ENCODE measurements around the gene ESRRA.

The ESRRA gene

GRCh38 chr11:64261556-64262080 is 43.7 kb upstream of the ESRRA start:
- no peak for TF ChIP-seq CTCF (IDR thresholded peaks at IDR 0.05; ENCODE audit: low read length, missing control alignments)
- DNase-seq (ENCODE audit: low read depth), result no peak
- no peak overlapping the region for H3K4me3 ChIP-seq (replicated peaks; ENCODE audit: low read depth, low read length)

GRCh38 chr11:64262271-64263002 is 42.9 kb upstream of the ESRRA start:
- DNase-seq (ENCODE audit: low read depth), result no peak
- H3K4me3 ChIP-seq (replicated peaks; ENCODE audit: low read depth, low read length), result no peak overlapping the region
- TF ChIP-seq CTCF (IDR thresholded peaks at IDR 0.05; ENCODE audit: low read length, missing control alignments), result no peak

GRCh38 chr11:64263021-64263946 is 42.0 kb upstream of the ESRRA start:
- no peak for TF ChIP-seq CTCF (IDR thresholded peaks at IDR 0.05; ENCODE audit: low read length, missing control alignments)
- H3K4me3 ChIP-seq (replicated peaks; ENCODE audit: low read depth, low read length), result no peak overlapping the region
- peak; percentile 60 for DNase-seq (ENCODE audit: low read depth)

- no peak overlapping the region for H3K4me3 ChIP-seq (replicated peaks; ENCODE audit: low read depth, low read length)
- DNase-seq (ENCODE audit: low read depth), result no peak
- no peak for TF ChIP-seq CTCF (IDR thresholded peaks at IDR 0.05; ENCODE audit: low read length, missing control alignments)
Observed at GRCh38 chr11:64263947-64264317, 41.4 kb upstream of the ESRRA start.

GRCh38 chr11:64264371-64264852 is 40.9 kb upstream of the ESRRA start:
- no peak for TF ChIP-seq CTCF (IDR thresholded peaks at IDR 0.05; ENCODE audit: low read length, missing control alignments)
- H3K4me3 ChIP-seq (replicated peaks; ENCODE audit: low read depth, low read length), result no peak overlapping the region
- no peak for DNase-seq (ENCODE audit: low read depth)

GRCh38 chr11:64265176-64266160 is 39.9 kb upstream of the ESRRA start:
- DNase-seq (ENCODE audit: low read depth), result no peak

More at GRCh38 chr11:64265176-64266160, 39.9 kb upstream of the ESRRA start:
- TF ChIP-seq CTCF (IDR thresholded peaks at IDR 0.05; ENCODE audit: low read length, missing control alignments), result no peak
- H3K4me3 ChIP-seq (replicated peaks; ENCODE audit: low read depth, low read length), result no peak overlapping the region

Data from fibroblast of pulmonary artery (primary cell).